Activated CD8-positive, alpha-beta T cell treated with anti-CD3 and anti-CD28 coated beads, Interleukin-2, amount 10 ng/mL, durations not matched to agents 7 days and 5 days (primary cell): ENCODE data around the gene SPRYD3. TPM values are rescaled to one million over a fixed set of nuclear protein-coding genes. Genes with fewer than 3 reads are reported as not detected.
"Not testable (repeated sequence)": the region's sequence is repeated elsewhere in the genome, so short reads cannot be mapped to it uniquely, and the experiment has no call there.

Source experiments
- ATAC-seq: fragments of 150-1000 bp; cut with Tn5 transposase; one replicate; pipeline ENCODE4 v1.10.0; 2021; ENCODE audit warnings: moderate library complexity
- CTCF ChIA-PET: fragments of 350-600 bp; sonication (Branson Sonifier 250); formaldehyde crosslinking; loops from one replicate; lab custom pipeline; 2021; ENCODE audit warnings: antibody characterized with exemption; lab: Charles Lee
- POLR2A ChIA-PET: fragments of 350-600 bp; sonication (Branson Sonifier 250); formaldehyde crosslinking; loops from one replicate; lab custom pipeline; 2021; ENCODE audit warnings: antibody characterized with exemption; lab: Charles Lee
- DNase-seq: peaks from one replicate; pipeline ENCODE4 v3.0.0-alpha.2; 2020
- H3K27ac Mint-ChIP-seq: one replicate; pipeline ENCODE4 v1.8.0; 2021; ENCODE audit warnings: mild to moderate bottlenecking, mixed read lengths
- H3K27me3 Mint-ChIP-seq: one replicate; pipeline ENCODE4 v1.8.0; 2021; ENCODE audit warnings: low read depth, mixed read lengths
- H3K36me3 Mint-ChIP-seq: one replicate; pipeline ENCODE4 v1.8.0; 2021; ENCODE audit warnings: low read depth, mixed read lengths
- H3K4me1 Mint-ChIP-seq: one replicate; pipeline ENCODE4 v1.8.0; 2021; ENCODE audit warnings: low read depth, mixed read lengths
- H3K4me3 Mint-ChIP-seq: one replicate; pipeline ENCODE4 v1.8.0; 2021; ENCODE audit warnings: mild to moderate bottlenecking, mixed read lengths
- H3K9me3 Mint-ChIP-seq: one replicate; pipeline ENCODE4 v1.8.0; 2022; ENCODE audit warnings: mixed read lengths; ENCODE audit not compliant: insufficient read depth
- total RNA-seq, 2 experiments: library from RNA; stranded (reverse); gene quantifications; one replicate each; pipeline ENCODE4 v1.2.3, GENCODE V29; 2021

The SPRYD3 gene
- total RNA-seq, 2 experiments from 2014 or later = 27.2 to 31.2 TPM

DNA sequence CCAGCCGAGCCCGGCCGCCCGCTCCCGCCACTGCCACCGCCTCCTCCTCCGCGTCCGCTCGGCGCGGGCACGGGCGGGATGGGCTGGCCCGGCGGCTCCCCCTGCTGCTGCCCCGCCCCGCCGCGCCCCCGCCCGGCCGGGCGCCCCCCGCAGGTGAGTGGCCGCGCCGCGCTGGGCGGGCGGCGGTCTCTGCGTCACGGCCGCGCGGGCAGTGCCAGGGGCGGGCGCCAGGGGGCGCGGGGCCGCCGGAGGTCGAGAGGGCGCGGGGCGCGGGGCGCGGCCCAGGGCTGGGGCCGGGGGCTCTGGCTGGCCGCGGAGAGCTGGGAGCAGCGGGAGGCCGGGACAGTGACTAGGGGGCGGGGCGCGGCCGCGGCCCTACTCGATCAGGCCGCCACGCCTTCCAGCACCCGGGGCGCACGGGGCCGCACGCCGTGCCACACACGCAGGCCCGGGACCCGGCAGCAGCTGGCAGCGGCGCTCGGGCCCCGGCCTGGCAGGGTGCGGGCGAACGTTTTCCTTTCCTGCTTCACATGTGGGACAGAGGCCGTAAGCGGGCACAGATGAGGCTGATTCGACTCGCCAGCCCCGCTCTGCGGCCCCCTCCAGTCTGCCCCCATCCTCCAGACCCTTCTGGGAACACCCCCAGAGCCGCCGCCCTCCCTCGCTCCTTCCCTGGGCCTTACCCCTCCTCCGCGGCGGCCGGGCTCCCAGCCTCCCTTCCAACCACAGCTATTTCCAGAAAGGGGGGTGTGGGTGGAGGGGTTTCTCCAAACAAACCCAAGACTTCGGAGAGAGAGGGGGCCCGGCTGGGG is 31.8 kb downstream of the SPRYD3 start:
- Mint-ChIP-seq H3K9me3 (no peaks in the 10 kb centered on the region), H3K36me3 (peaks cover 4% of the 10 kb centered on the region), H3K27ac (no peak overlapping the region), H3K4me3 (peak overlapping the region; percentile 25), H3K27me3 (peaks cover 6% of the 10 kb centered on the region), H3K4me1 (peaks cover 24% of the 10 kb centered on the region)
- ATAC-seq (peak; percentile 79), DNase-seq (peak; percentile 68)
- ChIA-PET POLR2A (interaction anchor here (0.6 to 2.0 kb wide), 5 partner anchors 26 to 393 kb away, joined by 3 to 8 read pairs (median 4); partner anchors contain the start of genes SOAT2 and SPRYD3), CTCF (interaction anchor here (0.7 to 4.3 kb wide), 7 partner anchors 9 to 55 kb away, joined by 4 to 21 read pairs (median 10); partner anchors contain the start of genes EIF4B and SOAT2)

- DNase-seq (peak; percentile 56), ATAC-seq (peak; percentile 58)
- H3K36me3 Mint-ChIP-seq = peaks cover 10% of the 10 kb centered on the region
- H3K27me3 Mint-ChIP-seq = peaks cover 6% of the 10 kb centered on the region
- H3K4me1 Mint-ChIP-seq = peaks cover 24% of the 10 kb centered on the region
- H3K27ac Mint-ChIP-seq = peak overlapping the region; percentile 85
- CTCF ChIA-PET = interaction anchor here (1.1 to 4.3 kb wide), 9 partner anchors 10 to 56 kb away, joined by 3 to 21 read pairs (median 5); partner anchors contain the start of genes EIF4B and SOAT2
- POLR2A ChIA-PET = interaction anchor here (1.5 kb wide), 1 partner anchor 33 kb away, joined by 4 read pairs; the partner anchor contains the start of gene SPRYD3
- peak overlapping the region; percentile 95 for H3K4me3 Mint-ChIP-seq
- H3K9me3 Mint-ChIP-seq = no peaks in the 10 kb centered on the region
Measured at GRCh38 chr12:53046655-53047220, 32.5 kb downstream of the SPRYD3 start.

DNA sequence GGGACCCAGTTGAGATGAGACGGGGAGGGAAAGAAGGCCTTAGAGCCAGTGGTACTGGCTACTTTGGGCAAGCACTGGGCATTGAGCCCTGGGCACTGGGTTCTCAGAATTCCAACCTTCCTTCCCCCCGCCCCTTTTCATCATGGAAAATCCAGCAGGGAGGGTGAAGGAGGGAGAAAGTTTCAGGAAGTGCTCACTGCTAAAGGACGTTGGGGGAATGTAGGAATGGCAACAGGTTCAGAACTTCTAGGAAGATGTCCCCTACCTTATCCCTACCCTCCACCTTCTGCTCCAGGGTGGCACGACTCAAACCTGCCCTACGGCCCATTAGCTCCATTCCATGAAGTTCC is 33.5 kb downstream of the SPRYD3 start:
- H3K4me3 Mint-ChIP-seq = peak overlapping the region; percentile 95
- H3K9me3 Mint-ChIP-seq = no peaks in the 10 kb centered on the region
- ATAC-seq (no peak), DNase-seq (no peak)
- POLR2A ChIA-PET = interaction anchor here (0.5 to 1.0 kb wide), 3 partner anchors 8 to 279 kb away, joined by 3 read pairs; no protein-coding TSS in a partner anchor
- CTCF ChIA-PET = interaction anchor here (0.9 to 4.3 kb wide), 10 partner anchors 9 to 206 kb away, joined by 3 to 21 read pairs (median 4); partner anchors contain the start of gene EIF4B
- peaks cover 24% of the 10 kb centered on the region for H3K4me1 Mint-ChIP-seq
- H3K27me3 Mint-ChIP-seq = peaks cover 6% of the 10 kb centered on the region
- no peak overlapping the region for H3K27ac Mint-ChIP-seq
- H3K36me3 Mint-ChIP-seq = peaks cover 18% of the 10 kb centered on the region

- CTCF ChIA-PET = interaction anchor here (1.2 to 2.6 kb wide), 7 partner anchors 9 to 206 kb away, joined by 3 to 14 read pairs (median 4); partner anchors contain the start of gene EIF4B
- peak overlapping the region; percentile 0 for H3K27ac Mint-ChIP-seq
- H3K9me3 Mint-ChIP-seq = no peaks in the 10 kb centered on the region
- DNase-seq (no peak), ATAC-seq (no peak)
- H3K27me3 Mint-ChIP-seq = peaks cover 6% of the 10 kb centered on the region
- H3K4me1 Mint-ChIP-seq = peaks cover 24% of the 10 kb centered on the region
- H3K36me3 Mint-ChIP-seq = peaks cover 23% of the 10 kb centered on the region
- H3K4me3 Mint-ChIP-seq = no peak overlapping the region
- POLR2A ChIA-PET = interaction anchor here (0.5 to 1.0 kb wide), 3 partner anchors 9 to 280 kb away, joined by 3 read pairs; partner anchors contain the start of gene SOAT2
Measured at GRCh38 chr12:53044896-53045695, 34.1 kb downstream of the SPRYD3 start.

DNA sequence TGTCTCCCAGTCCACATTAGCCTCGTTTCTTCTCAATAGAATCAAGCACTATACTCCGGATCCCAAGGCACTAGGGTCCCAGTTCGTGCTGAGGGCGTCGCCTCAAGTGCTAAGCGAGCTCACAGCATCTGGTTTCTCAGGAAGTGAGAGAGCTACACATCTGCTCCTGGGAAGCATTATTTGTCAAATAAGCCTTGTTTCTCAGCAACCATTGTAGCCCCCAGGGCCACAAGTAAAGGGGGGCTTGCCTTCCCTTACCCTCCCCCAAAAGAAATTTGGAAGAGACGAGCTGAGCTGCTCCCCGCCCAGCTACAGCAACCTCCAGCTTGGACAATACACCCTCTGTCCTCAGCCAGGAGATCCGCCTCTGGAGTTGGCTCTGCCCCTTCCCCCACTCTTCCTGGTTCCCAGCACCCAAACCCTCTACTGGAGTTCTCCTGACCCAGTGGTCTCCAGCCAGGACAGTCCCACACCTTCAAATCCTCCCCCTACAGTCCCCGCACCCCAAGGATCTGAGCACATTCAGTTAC is 35.1 kb downstream of the SPRYD3 start:
- ATAC-seq = no peak
- ChIA-PET CTCF (interaction anchor here (2.5 to 2.6 kb wide), 2 partner anchors 10 to 22 kb away, joined by 10 to 14 read pairs; no protein-coding TSS in a partner anchor), POLR2A (interaction anchor here (0.8 to 1.4 kb wide), 2 partner anchors 11 to 59 kb away, joined by 3 read pairs; partner anchors contain the start of gene SOAT2)
- Mint-ChIP-seq H3K27me3 (peaks cover 6% of the 10 kb centered on the region), H3K4me3 (no peak overlapping the region), H3K4me1 (peaks cover 28% of the 10 kb centered on the region), H3K9me3 (no peaks in the 10 kb centered on the region), H3K27ac (no peak overlapping the region), H3K36me3 (peaks cover 31% of the 10 kb centered on the region)
- no peak for DNase-seq

DNA sequence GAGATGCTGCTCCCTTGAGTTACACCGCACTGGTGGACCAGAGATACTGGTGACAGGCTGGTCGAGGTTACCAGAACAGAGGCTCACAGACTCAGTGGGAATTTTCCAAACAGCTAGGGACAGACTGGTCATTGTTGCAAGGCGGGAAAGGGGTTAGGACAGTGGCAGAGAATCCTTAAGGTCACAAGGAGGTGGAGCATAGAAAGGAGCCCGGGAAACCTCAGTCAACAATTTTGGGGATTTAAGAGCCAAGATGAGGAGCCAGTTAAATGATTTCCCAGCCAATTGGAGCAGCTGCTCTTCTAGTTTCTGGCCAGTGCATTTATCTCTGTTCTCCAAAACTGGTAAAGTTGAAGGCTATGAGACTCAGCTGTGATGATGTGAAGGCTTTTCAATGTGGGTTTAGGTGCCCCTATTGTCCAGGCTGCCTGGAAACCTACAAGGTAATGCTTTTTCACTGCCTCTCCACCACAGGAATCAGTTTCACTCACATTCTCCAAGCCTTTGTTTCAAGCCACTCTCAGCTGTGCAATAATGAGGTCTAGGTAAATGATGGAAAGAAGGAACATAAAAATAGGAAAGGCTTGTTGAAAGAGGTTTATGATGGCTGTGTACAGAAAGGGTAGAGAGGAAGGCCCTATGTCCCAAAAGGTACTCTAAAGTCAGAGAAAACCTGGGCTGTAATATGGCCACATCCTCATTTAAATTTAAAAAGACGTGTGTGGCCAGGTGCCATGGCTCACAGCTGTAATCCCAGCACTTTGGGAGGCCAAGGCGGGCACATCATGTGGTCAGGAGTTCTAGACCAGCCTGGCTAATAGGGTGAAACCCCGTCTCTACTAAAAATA is 36.4 kb downstream of the SPRYD3 start:
- no peak for DNase-seq
- peaks cover 42% of the 10 kb centered on the region for H3K36me3 Mint-ChIP-seq
- ATAC-seq = no peak
- H3K27ac Mint-ChIP-seq = no peak overlapping the region
- H3K9me3 Mint-ChIP-seq = no peaks in the 10 kb centered on the region
- peaks cover 6% of the 10 kb centered on the region for H3K27me3 Mint-ChIP-seq
- peaks cover 34% of the 10 kb centered on the region for H3K4me1 Mint-ChIP-seq
- no peak overlapping the region for H3K4me3 Mint-ChIP-seq
- CTCF ChIA-PET = interaction anchor here (1.1 kb wide), 1 partner anchor 23 kb away, joined by 4 read pairs; no protein-coding TSS in a partner anchor
- POLR2A ChIA-PET = interaction anchor here (1.4 kb wide), 1 partner anchor 12 kb away, joined by 3 read pairs; no protein-coding TSS in a partner anchor

GRCh38 chr12:53039851-53040250 is 39.3 kb downstream of the SPRYD3 start:
- no peak for DNase-seq
- peaks cover 61% of the 10 kb centered on the region for H3K36me3 Mint-ChIP-seq
- no peak overlapping the region for H3K4me3 Mint-ChIP-seq
- H3K27ac Mint-ChIP-seq = peak overlapping the region; percentile 50
- ChIA-PET POLR2A (no interaction called here), CTCF (interaction anchor here (1.1 to 3.3 kb wide), 6 partner anchors 8 to 155 kb away, joined by 3 to 18 read pairs (median 8); partner anchors contain the start of gene EIF4B)
- no peaks in the 10 kb centered on the region for H3K9me3 Mint-ChIP-seq
- ATAC-seq = no peak
- no peaks in the 10 kb centered on the region for H3K27me3 Mint-ChIP-seq
- H3K4me1 Mint-ChIP-seq = peaks cover 33% of the 10 kb centered on the region

GRCh38 chr12:53036802-53037201 is 42.4 kb downstream of the SPRYD3 start:
- H3K9me3 Mint-ChIP-seq = no peaks in the 10 kb centered on the region
- CTCF ChIA-PET = interaction anchor here (1.8 to 3.3 kb wide), 3 partner anchors 10 to 66 kb away, joined by 5 to 18 read pairs (median 11); partner anchors contain the start of genes EIF4B and SOAT2
- DNase-seq = no peak
- H3K27me3 Mint-ChIP-seq = no peaks in the 10 kb centered on the region
- peaks cover 38% of the 10 kb centered on the region for H3K4me1 Mint-ChIP-seq
- peaks cover 74% of the 10 kb centered on the region for H3K36me3 Mint-ChIP-seq
- H3K27ac Mint-ChIP-seq = no peak overlapping the region
- H3K4me3 Mint-ChIP-seq = no peak overlapping the region
- no peak for ATAC-seq
- POLR2A ChIA-PET = no interaction called here

GRCh38 chr12:53034459-53034858 is 44.7 kb downstream of the SPRYD3 start:
- H3K4me3 Mint-ChIP-seq = no peak overlapping the region
- no peak for DNase-seq
- H3K9me3 Mint-ChIP-seq = no peaks in the 10 kb centered on the region
- peaks cover 72% of the 10 kb centered on the region for H3K36me3 Mint-ChIP-seq
- no peaks in the 10 kb centered on the region for H3K27me3 Mint-ChIP-seq
- H3K27ac Mint-ChIP-seq = peak overlapping the region; percentile 77
- ChIA-PET CTCF (interaction anchor here (1.0 kb wide), 1 partner anchor 31 kb away, joined by 3 read pairs; no protein-coding TSS in a partner anchor), POLR2A (no interaction called here)
- H3K4me1 Mint-ChIP-seq = peaks cover 34% of the 10 kb centered on the region
- ATAC-seq = no peak

DNA sequence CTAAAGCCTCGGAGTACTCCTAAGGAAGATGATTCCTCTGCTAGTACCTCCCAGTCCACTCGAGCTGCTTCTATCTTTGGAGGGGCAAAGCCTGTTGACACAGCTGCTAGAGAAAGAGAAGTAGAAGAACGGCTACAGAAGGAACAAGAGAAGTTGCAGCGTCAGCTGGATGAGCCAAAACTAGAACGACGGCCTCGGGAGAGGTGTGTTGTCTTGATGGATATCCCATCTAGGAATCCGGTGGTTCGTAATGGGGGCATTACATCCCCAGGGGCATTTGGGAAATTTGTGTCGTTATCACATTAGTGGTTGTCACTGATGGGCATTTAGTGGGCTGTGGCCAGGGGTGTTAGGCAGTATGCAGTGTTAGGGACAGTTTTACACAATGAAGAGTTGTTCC is 45.4 kb downstream of the SPRYD3 start:
- POLR2A ChIA-PET, H3K27ac Mint-ChIP-seq, ATAC-seq, DNase-seq, H3K9me3 Mint-ChIP-seq, H3K27me3 Mint-ChIP-seq, H3K4me3 Mint-ChIP-seq: not testable (repeated sequence)
- CTCF ChIA-PET = interaction anchor here (0.7 to 1.0 kb wide), 2 partner anchors 12 to 32 kb away, joined by 3 read pairs; no protein-coding TSS in a partner anchor
- Mint-ChIP-seq H3K36me3 (peaks cover 66% of the 10 kb centered on the region), H3K4me1 (peaks cover 27% of the 10 kb centered on the region)
